ENCODE data around the gene SLC1A4. TPM values are rescaled to one million over a fixed set of nuclear protein-coding genes. Genes with fewer than 3 reads are reported as not detected.
"Not testable (repeated sequence)": the region's sequence is repeated elsewhere in the genome, so short reads cannot be mapped to it uniquely, and the experiment has no call there.

Gene SLC1A4
- total RNA-seq, 1 donor from 2014 or later: 9.9 TPM

- no peak for DNase-seq
These were observed 38.5 kb downstream of the SLC1A4 start for GRCh38 chr2:65027616-65028244.

GRCh38 chr2:65030476-65031332 lies 41.5 kb downstream of the SLC1A4 start:
- no peak for DNase-seq

- no peak for DNase-seq
These were observed 42.3 kb downstream of the SLC1A4 start for GRCh38 chr2:65031341-65032018.

GRCh38 chr2:65032019-65032975 lies 43.1 kb downstream of the SLC1A4 start:
- DNase-seq: no peak

GRCh38 chr2:65033178-65033577 lies 44.0 kb downstream of the SLC1A4 start:
- DNase-seq: no peak

- not testable (repeated sequence) for DNase-seq
These were observed 44.5 kb downstream of the SLC1A4 start for GRCh38 chr2:65033667-65034066.

GRCh38 chr2:65035351-65035943 lies 46.2 kb downstream of the SLC1A4 start:
- DNase-seq: no peak

GRCh38 chr2:65037178-65037577 lies 48.0 kb downstream of the SLC1A4 start:
- DNase-seq: no peak

- no peak for DNase-seq
These were observed 50.4 kb downstream of the SLC1A4 start for GRCh38 chr2:65039640-65040039.

- peak; percentile 53 for DNase-seq
These were observed 51.4 kb downstream of the SLC1A4 start for GRCh38 chr2:65040400-65041261.

- DNase-seq: no peak
These were observed 53.8 kb downstream of the SLC1A4 start for GRCh38 chr2:65043001-65043400.

- no peak for DNase-seq
These were observed 55.0 kb downstream of the SLC1A4 start for GRCh38 chr2:65044097-65044735.

- no peak for DNase-seq
These were observed 56.5 kb downstream of the SLC1A4 start for GRCh38 chr2:65045651-65046050.

GRCh38 chr2:65046633-65047407 lies 57.6 kb downstream of the SLC1A4 start:
- no peak for DNase-seq

GRCh38 chr2:65049010-65049639 lies 59.9 kb downstream of the SLC1A4 start:
- DNase-seq: no peak

- no peak for DNase-seq
These were observed 61.7 kb downstream of the SLC1A4 start for GRCh38 chr2:65050931-65051330.

- no peak for DNase-seq
These were observed 64.0 kb downstream of the SLC1A4 start for GRCh38 chr2:65053199-65053598.

GRCh38 chr2:65054749-65055421 lies 65.7 kb downstream of the SLC1A4 start:
- no peak for DNase-seq
